ENCODE results near the gene EBF3.

The EBF3 gene

GRCh38 chr10:129820451-129820850, 143.6 kb downstream of the EBF3 start:
- Mint-ChIP-seq H3K27me3 (ENCODE audit: low read depth) (no peaks in the 10 kb centered on the region), H3K27ac (no peak overlapping the region), H3K9me3 (peaks cover 13% of the 10 kb centered on the region), H3K4me1 (ENCODE audit: low read depth) (no peaks in the 10 kb centered on the region), H3K4me3 (no peak overlapping the region), H3K36me3 (ENCODE audit: low read depth) (no peaks in the 10 kb centered on the region)
- DNase-seq (ENCODE audit: low spot score) = no peak

- no peaks in the 10 kb centered on the region for H3K4me1 Mint-ChIP-seq (ENCODE audit: low read depth)
- DNase-seq (ENCODE audit: low spot score) = no peak
- H3K4me3 Mint-ChIP-seq = no peak overlapping the region
- H3K27ac Mint-ChIP-seq = no peak overlapping the region
- no peaks in the 10 kb centered on the region for H3K36me3 Mint-ChIP-seq (ENCODE audit: low read depth)
- H3K9me3 Mint-ChIP-seq = peaks cover 13% of the 10 kb centered on the region
- H3K27me3 Mint-ChIP-seq (ENCODE audit: low read depth) = no peaks in the 10 kb centered on the region
Observed at GRCh38 chr10:129816656-129817045, 147.4 kb downstream of the EBF3 start.

GRCh38 chr10:129815898-129816655, 148.0 kb downstream of the EBF3 start:
- H3K4me1 Mint-ChIP-seq (ENCODE audit: low read depth) = no peaks in the 10 kb centered on the region
- peaks cover 13% of the 10 kb centered on the region for H3K9me3 Mint-ChIP-seq
- no peaks in the 10 kb centered on the region for H3K27me3 Mint-ChIP-seq (ENCODE audit: low read depth)
- H3K27ac Mint-ChIP-seq = no peak overlapping the region
- H3K36me3 Mint-ChIP-seq (ENCODE audit: low read depth) = no peaks in the 10 kb centered on the region
- no peak for DNase-seq (ENCODE audit: low spot score)
- H3K4me3 Mint-ChIP-seq = no peak overlapping the region

- no peak for DNase-seq (ENCODE audit: low spot score)
- Mint-ChIP-seq H3K27me3 (ENCODE audit: low read depth) (no peaks in the 10 kb centered on the region), H3K4me1 (ENCODE audit: low read depth) (no peaks in the 10 kb centered on the region), H3K27ac (no peak overlapping the region), H3K4me3 (no peak overlapping the region), H3K9me3 (peaks cover 13% of the 10 kb centered on the region), H3K36me3 (ENCODE audit: low read depth) (no peaks in the 10 kb centered on the region)
Observed at GRCh38 chr10:129814681-129815646, 149.1 kb downstream of the EBF3 start.

GRCh38 chr10:129812398-129812797, 151.7 kb downstream of the EBF3 start:
- no peak for DNase-seq (ENCODE audit: low spot score)
- no peaks in the 10 kb centered on the region for H3K36me3 Mint-ChIP-seq (ENCODE audit: low read depth)
- H3K4me3 Mint-ChIP-seq = no peak overlapping the region
- H3K4me1 Mint-ChIP-seq (ENCODE audit: low read depth) = no peaks in the 10 kb centered on the region
- H3K9me3 Mint-ChIP-seq = no peaks in the 10 kb centered on the region
- no peak overlapping the region for H3K27ac Mint-ChIP-seq
- H3K27me3 Mint-ChIP-seq (ENCODE audit: low read depth) = no peaks in the 10 kb centered on the region

DNA sequence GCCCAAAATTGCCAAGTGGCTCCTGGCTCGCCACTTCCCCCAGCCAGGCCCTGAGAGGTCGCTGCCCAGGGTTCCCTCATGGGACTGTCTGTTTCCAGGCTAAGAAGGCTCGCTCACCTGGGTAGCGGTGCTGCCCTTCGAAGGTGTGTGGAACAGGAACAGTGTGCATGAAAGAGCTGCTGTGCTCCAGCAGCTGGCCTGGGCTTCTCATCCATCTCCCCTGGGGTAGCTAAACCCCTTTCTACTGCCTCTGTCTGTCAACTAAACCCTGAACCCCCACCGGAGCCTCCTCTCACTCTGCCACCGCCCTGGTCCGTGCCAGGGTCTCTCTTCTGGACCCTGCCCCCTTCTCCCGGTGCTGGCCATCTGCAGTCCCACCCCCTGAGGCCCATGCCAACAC, 152.9 kb downstream of the EBF3 start:
- DNase-seq (ENCODE audit: low spot score) = no peak
- Mint-ChIP-seq H3K9me3 (peaks cover 7% of the 10 kb centered on the region), H3K36me3 (ENCODE audit: low read depth) (no peaks in the 10 kb centered on the region), H3K27me3 (ENCODE audit: low read depth) (no peaks in the 10 kb centered on the region), H3K4me3 (no peak overlapping the region), H3K4me1 (ENCODE audit: low read depth) (no peaks in the 10 kb centered on the region), H3K27ac (no peak overlapping the region)

GRCh38 chr10:129809841-129810240, 154.2 kb downstream of the EBF3 start:
- no peak overlapping the region for H3K27ac Mint-ChIP-seq
- H3K9me3 Mint-ChIP-seq = peaks cover 7% of the 10 kb centered on the region
- no peak for DNase-seq (ENCODE audit: low spot score)
- no peaks in the 10 kb centered on the region for H3K36me3 Mint-ChIP-seq (ENCODE audit: low read depth)
- no peak overlapping the region for H3K4me3 Mint-ChIP-seq
- no peaks in the 10 kb centered on the region for H3K27me3 Mint-ChIP-seq (ENCODE audit: low read depth)
- H3K4me1 Mint-ChIP-seq (ENCODE audit: low read depth) = no peaks in the 10 kb centered on the region

DNA sequence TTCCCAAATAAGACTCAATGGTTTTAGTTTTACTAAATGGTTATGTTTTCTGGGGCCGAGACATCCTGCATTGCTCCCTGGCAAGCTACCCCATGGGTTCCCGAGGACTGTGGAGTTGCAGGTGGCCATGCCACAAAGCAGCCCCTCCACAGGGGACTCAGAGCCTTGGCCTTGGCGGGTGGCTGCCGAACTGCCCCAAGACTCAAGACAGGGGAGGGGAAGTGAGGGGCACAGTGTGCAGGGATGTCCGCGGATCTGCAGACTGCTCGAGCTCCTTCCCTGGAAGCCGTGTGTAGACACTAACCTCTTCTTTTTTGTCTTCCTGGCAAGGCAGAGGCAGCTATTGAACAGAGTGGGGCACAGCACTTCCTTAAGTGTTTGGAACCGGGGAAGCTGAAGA, 154.6 kb downstream of the EBF3 start:
- Mint-ChIP-seq H3K27ac (no peak overlapping the region), H3K4me3 (no peak overlapping the region), H3K27me3 (ENCODE audit: low read depth) (no peaks in the 10 kb centered on the region), H3K36me3 (ENCODE audit: low read depth) (no peaks in the 10 kb centered on the region), H3K4me1 (ENCODE audit: low read depth) (no peaks in the 10 kb centered on the region), H3K9me3 (peaks cover 9% of the 10 kb centered on the region)
- no peak for DNase-seq (ENCODE audit: low spot score)

- Mint-ChIP-seq H3K27me3 (ENCODE audit: low read depth) (no peaks in the 10 kb centered on the region), H3K4me3 (no peak overlapping the region), H3K27ac (no peak overlapping the region), H3K4me1 (ENCODE audit: low read depth) (no peaks in the 10 kb centered on the region), H3K9me3 (peaks cover 20% of the 10 kb centered on the region), H3K36me3 (ENCODE audit: low read depth) (no peaks in the 10 kb centered on the region)
- no peak for DNase-seq (ENCODE audit: low spot score)
Observed at GRCh38 chr10:129808092-129808983, 155.7 kb downstream of the EBF3 start.

GRCh38 chr10:129807211-129807610, 156.9 kb downstream of the EBF3 start:
- no peak overlapping the region for H3K4me3 Mint-ChIP-seq

GRCh38 chr10:129800796-129801340, 163.2 kb downstream of the EBF3 start:
- no peaks in the 10 kb centered on the region for H3K4me1 Mint-ChIP-seq (ENCODE audit: low read depth)
- H3K9me3 Mint-ChIP-seq = peaks cover 23% of the 10 kb centered on the region
- no peaks in the 10 kb centered on the region for H3K27me3 Mint-ChIP-seq (ENCODE audit: low read depth)
- no peaks in the 10 kb centered on the region for H3K36me3 Mint-ChIP-seq (ENCODE audit: low read depth)
- H3K4me3 Mint-ChIP-seq = no peak overlapping the region
- DNase-seq (ENCODE audit: low spot score) = no peak
- H3K27ac Mint-ChIP-seq = no peak overlapping the region

More at GRCh38 chr10:129807211-129807610, 156.9 kb downstream of the EBF3 start:
- no peaks in the 10 kb centered on the region for H3K27me3 Mint-ChIP-seq (ENCODE audit: low read depth)
- no peaks in the 10 kb centered on the region for H3K36me3 Mint-ChIP-seq (ENCODE audit: low read depth)
- no peak overlapping the region for H3K27ac Mint-ChIP-seq
- peaks cover 25% of the 10 kb centered on the region for H3K9me3 Mint-ChIP-seq
- no peaks in the 10 kb centered on the region for H3K4me1 Mint-ChIP-seq (ENCODE audit: low read depth)
- no peak for DNase-seq (ENCODE audit: low spot score)

DNA sequence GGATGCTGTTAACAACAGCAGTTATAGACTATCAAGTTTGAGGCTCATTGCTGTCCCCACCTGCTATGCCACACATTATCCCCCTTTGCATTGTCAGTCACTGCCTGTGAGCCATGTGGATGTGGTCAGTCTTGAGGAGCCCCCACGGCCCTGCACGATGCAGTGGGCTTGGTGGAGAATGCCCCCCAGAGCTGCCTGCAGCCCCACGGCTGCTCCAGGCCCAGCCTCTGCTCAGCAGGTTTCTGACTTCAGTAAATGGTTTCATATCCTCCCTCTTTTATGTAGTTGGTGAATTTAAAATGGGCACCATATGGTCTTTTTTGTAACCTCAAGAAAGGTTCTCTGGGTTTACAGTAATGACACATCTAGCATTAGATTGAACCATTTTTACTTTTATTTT, 164.1 kb downstream of the EBF3 start:
- no peaks in the 10 kb centered on the region for H3K4me1 Mint-ChIP-seq (ENCODE audit: low read depth)
- H3K27ac Mint-ChIP-seq = no peak overlapping the region
- DNase-seq (ENCODE audit: low spot score) = no peak
- no peaks in the 10 kb centered on the region for H3K27me3 Mint-ChIP-seq (ENCODE audit: low read depth)
- H3K9me3 Mint-ChIP-seq = peaks cover 23% of the 10 kb centered on the region
- no peaks in the 10 kb centered on the region for H3K36me3 Mint-ChIP-seq (ENCODE audit: low read depth)
- no peak overlapping the region for H3K4me3 Mint-ChIP-seq

DNA sequence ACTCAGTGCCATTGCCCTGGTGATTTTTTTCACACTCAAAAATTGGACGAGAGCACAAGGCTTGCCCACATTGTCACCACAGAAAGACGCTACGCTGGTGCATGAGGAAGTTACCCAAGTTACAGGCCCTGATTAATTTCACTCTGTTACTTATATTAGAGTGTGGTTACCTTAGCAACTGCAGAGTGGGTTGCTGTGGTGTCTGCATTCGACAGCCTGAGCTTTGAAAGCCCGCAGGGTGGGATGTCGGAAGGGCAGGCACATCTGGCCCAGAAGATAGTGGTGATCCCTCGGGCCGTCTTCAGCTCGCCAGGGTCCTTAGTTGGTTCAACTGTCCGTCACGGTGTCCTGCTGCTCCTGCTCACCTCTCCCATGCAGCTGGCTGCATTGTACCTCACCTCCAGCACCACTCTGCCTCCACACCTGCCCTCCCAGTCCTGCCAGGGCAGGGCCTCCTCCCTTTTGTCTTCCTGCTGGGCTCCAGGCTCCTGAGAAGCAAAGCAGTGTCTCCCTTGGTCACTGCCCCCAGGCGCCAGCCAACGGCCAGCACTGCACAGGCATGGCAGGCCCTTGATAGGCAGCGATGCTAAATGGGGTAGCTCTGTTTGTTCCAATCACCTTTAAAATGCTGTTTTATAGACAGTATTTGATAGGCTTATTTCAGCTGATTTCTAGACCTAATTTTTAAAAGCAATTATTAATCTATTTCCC, 167.2 kb downstream of the EBF3 start:
- no peak for DNase-seq (ENCODE audit: low spot score)
- no peaks in the 10 kb centered on the region for H3K36me3 Mint-ChIP-seq (ENCODE audit: low read depth)
- H3K27me3 Mint-ChIP-seq (ENCODE audit: low read depth) = no peaks in the 10 kb centered on the region
- peaks cover under 1% of the 10 kb centered on the region for H3K9me3 Mint-ChIP-seq
- no peaks in the 10 kb centered on the region for H3K4me1 Mint-ChIP-seq (ENCODE audit: low read depth)
- no peak overlapping the region for H3K27ac Mint-ChIP-seq
- no peak overlapping the region for H3K4me3 Mint-ChIP-seq

All from T-helper 2 cell treated with Interferon-gamma antibody and Interleukin-4, amounts not matched to agents 5 μg/mL and 100 μg/mL, for 36 hours (primary cell).